Karpas-422 (cell line): ENCODE results near the gene NYAP2. TPM values are rescaled to one million over a fixed set of nuclear protein-coding genes. Genes with fewer than 3 reads are reported as not detected.

Experiments
- DNase-seq: peaks from one replicate; pipeline ENCODE4 v3.0.0-alpha.2; 2015
- H2AFZ ChIP-seq: fragments of 200-600 bp; sonication (generic); 2 replicates; pipeline ENCODE4 v1.6.1; 2014; ENCODE audit warnings: antibody characterized with exemption, low read length, mixed read lengths
- H3K27ac ChIP-seq: fragments of 200-600 bp; sonication (generic); 2 replicates; pipeline ENCODE4 v1.5.1; 2014; ENCODE audit warnings: mild to moderate bottlenecking, low read length, moderate library complexity
- H3K27me3 ChIP-seq: fragments of 200-600 bp; sonication (generic); 2 replicates; pipeline ENCODE4 v1.6.1; 2014; ENCODE audit warnings: low read length, mixed read lengths
- H3K36me3 ChIP-seq: fragments of 200-600 bp; sonication (generic); 2 replicates; pipeline ENCODE4 v1.6.1; 2014; ENCODE audit warnings: low read length, mixed read lengths; ENCODE audit not compliant: insufficient read depth
- H3K4me1 ChIP-seq: fragments of 200-600 bp; sonication (generic); 2 replicates; pipeline ENCODE4 v1.6.1; 2014; ENCODE audit warnings: mild to moderate bottlenecking, low read length, mixed read lengths
- H3K4me2 ChIP-seq: fragments of 200-600 bp; sonication (generic); 2 replicates; pipeline ENCODE4 v1.6.1; 2014; ENCODE audit warnings: low read length, low read depth, mild to moderate bottlenecking; ENCODE audit not compliant: poor library complexity, severe bottlenecking
- H3K4me3 ChIP-seq: fragments of 200-600 bp; sonication (generic); 2 replicates; pipeline ENCODE4 v1.5.1; 2014; ENCODE audit warnings: mild to moderate bottlenecking, antibody characterized with exemption, low read length, mixed read lengths
- H3K79me2 ChIP-seq: fragments of 200-600 bp; sonication (generic); 2 replicates; pipeline ENCODE4 v1.6.1; 2014; ENCODE audit warnings: mild to moderate bottlenecking, low read length, mixed read lengths
- H3K9ac ChIP-seq: fragments of 200-600 bp; sonication (generic); 2 replicates; pipeline ENCODE4 v1.6.0; 2014; ENCODE audit warnings: low read length
- H3K9me2 ChIP-seq: fragments of 200-600 bp; sonication (generic), shearing (Covaris generic); replicated peaks from 2 replicates; pipeline ENCODE4 v1.6.0; 2014; ENCODE audit warnings: mild to moderate bottlenecking, low read length, moderate library complexity; ENCODE audit not compliant: insufficient read depth
- H3K9me3 ChIP-seq: fragments of 300-700, 200-600 bp; sonication (generic); 2 replicates; pipeline ENCODE4 v1.6.1; 2014; ENCODE audit warnings: low read length, mixed read lengths
- H4K20me1 ChIP-seq: fragments of 200-600 bp; sonication (generic); 2 replicates; pipeline ENCODE4 v1.6.1; 2014; ENCODE audit warnings: mild to moderate bottlenecking, antibody characterized with exemption, low read length, low read depth; ENCODE audit not compliant: insufficient read depth
- total RNA-seq: library from RNA; depleted of rRNA; stranded (reverse); fragments of >200 nt; shearing (Covaris generic); gene quantifications from 2 replicates; pipeline ENCODE4 v1.2.3, GENCODE V29; 2014; ENCODE audit warnings: low replicate concordance

The NYAP2 gene
- total RNA-seq, 1 experiment from 2014 or later: not detected

DNA sequence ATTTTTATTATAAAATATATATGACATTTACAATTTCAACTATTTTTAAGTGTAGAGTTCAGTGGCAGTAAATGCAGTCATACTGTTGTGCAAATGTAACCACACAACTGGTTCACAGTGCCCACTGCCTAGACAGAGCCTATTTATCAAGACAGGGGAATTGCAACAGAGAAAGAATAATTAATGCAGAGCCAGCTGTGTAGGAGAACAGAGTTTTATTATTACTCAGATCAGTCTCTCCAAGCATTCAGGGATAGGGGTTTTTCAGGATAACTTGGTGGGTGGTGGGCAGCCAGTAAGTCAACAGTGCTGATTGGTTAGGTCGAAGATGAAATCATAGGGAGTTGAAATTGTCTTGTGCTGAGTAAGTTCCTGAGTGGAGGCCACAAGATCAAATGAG lies 200.3 kb downstream of the NYAP2 start:
- no peaks in the 10 kb centered on the region for H4K20me1 ChIP-seq
- H3K4me1 ChIP-seq: no peaks in the 10 kb centered on the region
- no peaks in the 10 kb centered on the region for H3K79me2 ChIP-seq
- H3K4me2 ChIP-seq: no peak overlapping the region
- H3K4me3 ChIP-seq: no peak overlapping the region
- no peaks in the 10 kb centered on the region for H3K27me3 ChIP-seq
- H3K27ac ChIP-seq: no peak overlapping the region
- no peaks in the 10 kb centered on the region for H3K9me2 ChIP-seq
- H2AFZ ChIP-seq: no peak overlapping the region
- no peak for DNase-seq
- H3K9me3 ChIP-seq: no peaks in the 10 kb centered on the region
- no peak overlapping the region for H3K9ac ChIP-seq
- no peaks in the 10 kb centered on the region for H3K36me3 ChIP-seq

GRCh38 chr2:225600444-225600843 lies 200.9 kb downstream of the NYAP2 start:
- Histone ChIP-seq H3K4me2 (no peak overlapping the region), H2AFZ (no peak overlapping the region), H3K9me2 (no peaks in the 10 kb centered on the region), H4K20me1 (no peaks in the 10 kb centered on the region), H3K4me1 (no peaks in the 10 kb centered on the region), H3K36me3 (no peaks in the 10 kb centered on the region), H3K9ac (no peak overlapping the region), H3K9me3 (no peaks in the 10 kb centered on the region), H3K79me2 (no peaks in the 10 kb centered on the region), H3K4me3 (no peak overlapping the region), H3K27ac (no peak overlapping the region), H3K27me3 (no peaks in the 10 kb centered on the region)
- DNase-seq: no peak

DNA sequence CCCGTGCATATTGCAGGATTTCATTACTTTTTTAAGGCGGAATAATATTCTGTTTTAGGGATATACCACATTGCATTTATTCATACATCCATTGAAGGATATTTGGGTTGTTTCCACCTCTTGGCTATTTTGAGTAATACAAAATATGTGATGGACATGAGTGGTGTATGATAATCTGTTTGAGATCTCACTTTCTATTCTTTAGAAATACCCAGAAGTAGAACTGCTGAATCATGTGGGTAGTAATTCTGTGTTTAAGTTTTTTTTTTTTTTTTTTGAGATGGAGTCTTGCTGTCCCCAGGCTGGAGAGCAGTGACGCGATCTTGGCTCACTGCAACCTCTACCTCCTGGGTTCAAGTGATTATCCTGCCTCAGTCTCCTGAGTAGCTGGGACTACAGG lies 201.4 kb downstream of the NYAP2 start:
- Histone ChIP-seq H3K9me2 (no peaks in the 10 kb centered on the region), H3K9ac (no peak overlapping the region), H2AFZ (no peak overlapping the region), H3K4me3 (no peak overlapping the region), H3K9me3 (no peaks in the 10 kb centered on the region), H3K79me2 (no peaks in the 10 kb centered on the region), H3K27me3 (no peaks in the 10 kb centered on the region), H4K20me1 (no peaks in the 10 kb centered on the region), H3K4me1 (no peaks in the 10 kb centered on the region), H3K36me3 (no peaks in the 10 kb centered on the region), H3K27ac (no peak overlapping the region), H3K4me2 (no peak overlapping the region)
- no peak for DNase-seq

DNA sequence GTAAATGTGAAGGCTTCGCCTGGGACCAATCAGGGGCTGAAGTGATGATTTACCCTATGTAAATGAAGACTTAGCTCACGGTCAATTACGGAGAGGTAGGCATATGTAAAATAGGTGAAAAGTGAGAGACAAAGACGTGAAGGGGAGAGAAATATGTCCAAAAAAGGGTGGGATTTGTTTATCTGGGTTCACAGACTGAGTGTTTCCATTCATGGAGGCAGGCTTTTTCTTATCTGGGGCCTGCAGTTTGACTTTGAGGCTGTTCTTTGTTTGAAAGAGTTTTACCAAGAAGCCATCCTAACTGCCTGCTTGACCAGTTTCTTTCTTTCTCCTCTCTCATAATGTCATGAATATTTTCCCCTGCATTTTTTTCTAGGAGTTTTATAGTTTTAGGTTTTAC lies 202.7 kb downstream of the NYAP2 start:
- H3K79me2 ChIP-seq: no peaks in the 10 kb centered on the region
- no peak overlapping the region for H2AFZ ChIP-seq
- H3K9me3 ChIP-seq: no peaks in the 10 kb centered on the region
- H3K4me1 ChIP-seq: no peaks in the 10 kb centered on the region
- no peaks in the 10 kb centered on the region for H3K36me3 ChIP-seq
- no peak for DNase-seq
- no peak overlapping the region for H3K27ac ChIP-seq
- H3K4me2 ChIP-seq: no peak overlapping the region
- H3K4me3 ChIP-seq: no peak overlapping the region
- no peaks in the 10 kb centered on the region for H4K20me1 ChIP-seq
- no peaks in the 10 kb centered on the region for H3K9me2 ChIP-seq
- no peaks in the 10 kb centered on the region for H3K27me3 ChIP-seq
- no peak overlapping the region for H3K9ac ChIP-seq

DNA sequence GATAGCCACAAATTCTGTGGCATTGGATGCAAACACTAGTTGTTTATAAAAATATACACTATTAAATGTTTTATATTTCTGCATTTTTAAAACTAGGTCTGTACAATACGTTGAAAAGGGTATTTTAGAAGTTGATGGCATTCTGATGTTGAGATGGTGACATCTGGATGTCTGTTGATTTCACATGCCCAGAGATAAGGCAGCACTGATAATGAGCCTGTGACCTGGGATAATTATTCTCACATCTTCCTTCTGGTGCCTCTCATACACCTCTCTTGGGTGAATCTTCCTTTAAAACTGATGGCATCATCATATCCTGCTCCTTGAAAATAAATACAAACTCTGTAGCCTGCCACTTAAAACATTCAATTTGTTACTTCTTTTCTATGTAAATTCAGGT lies 208.6 kb downstream of the NYAP2 start:
- Histone ChIP-seq H3K4me2 (no peak overlapping the region), H3K9ac (no peak overlapping the region), H3K9me3 (no peaks in the 10 kb centered on the region), H3K4me1 (no peaks in the 10 kb centered on the region), H2AFZ (no peak overlapping the region), H3K4me3 (no peak overlapping the region), H3K9me2 (no peaks in the 10 kb centered on the region), H4K20me1 (no peaks in the 10 kb centered on the region), H3K27me3 (no peaks in the 10 kb centered on the region), H3K79me2 (no peaks in the 10 kb centered on the region), H3K27ac (no peak overlapping the region), H3K36me3 (no peaks in the 10 kb centered on the region)
- DNase-seq: no peak

DNA sequence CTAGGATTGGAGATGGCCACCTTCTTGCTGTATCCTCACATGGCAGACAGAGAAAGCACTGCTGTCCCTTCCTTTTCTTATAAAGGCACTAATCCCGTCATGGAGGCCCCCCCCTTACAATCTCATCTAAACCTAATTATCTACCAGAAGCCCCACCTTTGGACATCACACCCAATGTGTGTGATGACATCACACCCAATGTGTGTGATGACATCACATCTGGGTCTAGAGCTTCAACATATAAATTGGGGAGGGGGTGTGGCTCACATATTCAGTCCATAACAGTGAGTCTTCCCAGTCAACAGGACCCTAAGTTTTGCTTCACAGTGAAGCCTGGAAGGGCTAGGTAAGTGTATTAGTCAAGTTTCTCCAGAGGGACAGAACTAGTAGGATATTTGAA lies 213.1 kb downstream of the NYAP2 start:
- DNase-seq: no peak

GRCh38 chr2:225614915-225615314 lies 215.4 kb downstream of the NYAP2 start:
- Histone ChIP-seq H3K4me3 (no peak overlapping the region), H3K27ac (no peak overlapping the region)

More for the DNA sequence above, 213.1 kb downstream of the NYAP2 start:
- no peaks in the 10 kb centered on the region for H3K27me3 ChIP-seq
- no peaks in the 10 kb centered on the region for H4K20me1 ChIP-seq
- H3K79me2 ChIP-seq: no peaks in the 10 kb centered on the region
- no peaks in the 10 kb centered on the region for H3K9me3 ChIP-seq
- no peak overlapping the region for H3K4me2 ChIP-seq
- H3K27ac ChIP-seq: no peak overlapping the region
- no peak overlapping the region for H3K4me3 ChIP-seq
- no peaks in the 10 kb centered on the region for H3K4me1 ChIP-seq
- no peak overlapping the region for H2AFZ ChIP-seq
- no peaks in the 10 kb centered on the region for H3K36me3 ChIP-seq
- no peaks in the 10 kb centered on the region for H3K9me2 ChIP-seq
- H3K9ac ChIP-seq: no peak overlapping the region

GRCh38 chr2:225615514-225615913 lies 216.0 kb downstream of the NYAP2 start:
- Histone ChIP-seq H3K27me3 (no peaks in the 10 kb centered on the region), H3K4me1 (no peaks in the 10 kb centered on the region), H3K9me2 (no peaks in the 10 kb centered on the region), H3K9ac (no peak overlapping the region), H3K4me3 (no peak overlapping the region), H3K36me3 (no peaks in the 10 kb centered on the region), H3K4me2 (no peak overlapping the region), H2AFZ (no peak overlapping the region), H3K79me2 (no peaks in the 10 kb centered on the region), H3K9me3 (no peaks in the 10 kb centered on the region), H4K20me1 (no peaks in the 10 kb centered on the region), H3K27ac (no peak overlapping the region)
- no peak for DNase-seq

More at GRCh38 chr2:225614915-225615314, 215.4 kb downstream of the NYAP2 start:
- Histone ChIP-seq H4K20me1 (no peaks in the 10 kb centered on the region), H3K79me2 (no peaks in the 10 kb centered on the region), H3K4me2 (no peak overlapping the region), H3K9me3 (no peaks in the 10 kb centered on the region), H3K9ac (no peak overlapping the region), H3K36me3 (no peaks in the 10 kb centered on the region), H3K4me1 (no peaks in the 10 kb centered on the region), H3K27me3 (no peaks in the 10 kb centered on the region), H2AFZ (no peak overlapping the region), H3K9me2 (no peaks in the 10 kb centered on the region)
- DNase-seq: no peak

GRCh38 chr2:225616372-225616771 lies 216.9 kb downstream of the NYAP2 start:
- no peak overlapping the region for H3K4me2 ChIP-seq
- no peaks in the 10 kb centered on the region for H3K27me3 ChIP-seq
- no peaks in the 10 kb centered on the region for H3K79me2 ChIP-seq
- H3K9ac ChIP-seq: no peak overlapping the region
- no peak for DNase-seq
- H3K27ac ChIP-seq: no peak overlapping the region
- no peaks in the 10 kb centered on the region for H3K9me2 ChIP-seq
- H2AFZ ChIP-seq: no peak overlapping the region
- no peaks in the 10 kb centered on the region for H4K20me1 ChIP-seq
- no peaks in the 10 kb centered on the region for H3K4me1 ChIP-seq
- no peak overlapping the region for H3K4me3 ChIP-seq
- H3K36me3 ChIP-seq: no peaks in the 10 kb centered on the region
- no peaks in the 10 kb centered on the region for H3K9me3 ChIP-seq
